ENCODE measurements around the gene C15orf61.

Gene C15orf61

DNA sequence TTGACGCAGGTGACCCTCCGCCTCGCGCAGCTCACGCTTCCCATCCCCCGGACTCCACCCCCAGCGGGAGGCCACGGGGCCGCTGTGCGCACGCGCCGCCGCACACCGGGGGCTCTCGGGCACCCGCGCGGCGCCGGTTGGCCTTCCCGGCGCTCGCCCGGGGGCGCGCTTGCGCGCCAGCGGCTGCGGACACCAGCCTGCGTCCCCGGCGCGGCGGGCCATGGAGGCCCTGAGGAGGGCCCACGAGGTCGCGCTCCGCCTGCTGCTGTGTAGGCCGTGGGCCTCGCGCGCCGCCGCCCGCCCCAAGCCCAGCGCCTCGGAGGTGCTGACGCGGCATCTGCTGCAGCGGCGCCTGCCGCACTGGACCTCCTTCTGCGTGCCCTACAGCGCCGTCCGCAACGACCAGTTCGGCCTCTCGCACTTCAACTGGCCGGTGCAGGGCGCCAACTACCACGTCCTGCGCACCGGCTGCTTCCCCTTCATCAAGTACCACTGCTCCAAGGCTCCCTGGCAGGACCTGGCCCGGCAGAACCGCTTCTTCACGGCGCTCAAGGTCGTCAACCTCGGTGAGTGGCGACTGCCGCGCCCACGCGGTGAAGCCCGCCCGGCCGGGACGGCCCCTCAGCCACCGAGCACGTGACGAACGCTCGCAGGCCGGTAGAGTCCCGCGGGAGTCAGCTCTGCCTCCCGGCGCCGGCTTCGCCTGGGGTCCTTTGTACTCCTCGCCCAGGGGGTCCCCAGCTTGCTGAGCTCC, at the start of gene C15orf61:
Gene C15orf61, plus strand, starts transcription at position 103 of the 754 bp plus-strand sequence. Its CDS starts 118 bp downstream, at position 221.
- DNase-seq, result peak; percentile 93

GRCh38 chr15:67472957-67473356, 48.0 kb upstream of the C15orf61 start:
- DNase-seq, result no peak

DNA sequence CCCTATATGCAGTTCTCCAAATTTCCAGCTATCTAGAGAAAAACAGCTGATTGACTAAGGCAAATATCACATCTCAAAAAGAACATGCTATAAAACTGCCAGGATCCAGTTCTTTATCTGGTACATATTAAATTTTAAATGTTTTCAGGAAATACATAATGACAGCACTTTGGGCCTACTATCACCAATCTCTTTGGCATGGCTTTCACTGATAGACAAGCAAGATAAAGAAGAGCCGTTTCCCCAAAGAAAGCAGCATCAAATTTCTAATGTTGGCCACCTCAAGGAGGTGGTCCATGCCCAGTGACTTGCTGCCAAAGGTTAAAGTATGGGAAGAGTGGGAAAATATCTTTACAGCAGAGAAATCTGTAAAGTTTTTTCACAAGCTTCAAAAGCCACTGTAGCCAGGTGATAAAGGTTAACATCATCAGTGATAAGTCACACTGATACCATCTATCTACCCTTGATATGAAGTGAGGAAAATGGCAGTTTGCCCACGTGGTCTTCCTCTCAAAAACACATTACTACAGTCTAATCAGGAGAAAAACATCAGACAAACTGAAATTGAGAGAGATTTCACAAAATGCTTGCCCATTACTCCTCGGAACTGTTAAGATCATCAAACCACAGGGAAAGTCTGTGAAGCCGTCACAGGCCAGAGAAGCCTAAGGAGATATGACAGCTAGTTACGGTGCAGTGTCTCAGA, 46.4 kb upstream of the C15orf61 start:
- peak; percentile 68 for DNase-seq

- DNase-seq, result no peak
These were observed 41.0 kb upstream of the C15orf61 start for GRCh38 chr15:67479781-67480505.

DNA sequence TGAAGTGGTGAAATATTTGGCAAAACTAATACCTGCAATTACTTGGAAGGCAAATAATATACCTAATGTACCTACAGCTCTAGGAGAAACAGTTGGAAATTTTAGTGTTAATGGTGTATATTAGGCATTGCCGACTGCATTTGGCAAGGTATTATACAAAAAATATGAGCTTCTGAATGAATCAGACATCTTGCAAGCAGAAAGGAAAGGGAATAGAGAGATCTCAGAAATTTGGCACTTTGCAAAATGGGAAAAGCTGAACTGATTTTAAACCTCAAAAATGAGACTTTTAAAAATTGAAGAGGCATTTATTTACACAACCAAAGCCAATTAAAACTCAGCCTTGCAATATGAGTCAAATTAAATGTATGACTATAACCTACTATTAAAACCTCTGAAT, 40.2 kb upstream of the C15orf61 start:
- no peak for DNase-seq

DNA sequence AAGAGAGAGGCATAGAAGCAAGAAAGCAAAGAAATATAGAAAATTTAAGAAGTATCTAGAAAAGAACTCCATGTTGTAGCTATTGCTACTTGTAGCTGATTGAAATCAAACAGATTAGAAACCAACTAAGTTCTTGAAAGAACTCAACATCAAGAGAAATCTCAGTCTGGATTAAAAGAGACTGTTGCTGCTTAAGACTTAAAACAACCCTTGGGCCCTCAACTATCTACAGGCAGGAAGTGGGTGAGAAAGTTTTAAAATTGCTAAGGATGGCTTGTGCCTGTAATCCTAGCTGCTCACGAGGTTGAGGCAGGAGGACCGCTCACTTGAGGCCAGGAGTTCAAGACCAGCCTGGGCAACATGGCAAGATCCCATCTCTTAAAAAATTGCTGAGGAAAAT, 39.3 kb upstream of the C15orf61 start:
- DNase-seq, result no peak

- DNase-seq, result no peak
These were observed 25.3 kb upstream of the C15orf61 start for GRCh38 chr15:67495585-67495984.

GRCh38 chr15:67501177-67501835, 19.6 kb upstream of the C15orf61 start:
- peak; percentile 66 for DNase-seq

DNA sequence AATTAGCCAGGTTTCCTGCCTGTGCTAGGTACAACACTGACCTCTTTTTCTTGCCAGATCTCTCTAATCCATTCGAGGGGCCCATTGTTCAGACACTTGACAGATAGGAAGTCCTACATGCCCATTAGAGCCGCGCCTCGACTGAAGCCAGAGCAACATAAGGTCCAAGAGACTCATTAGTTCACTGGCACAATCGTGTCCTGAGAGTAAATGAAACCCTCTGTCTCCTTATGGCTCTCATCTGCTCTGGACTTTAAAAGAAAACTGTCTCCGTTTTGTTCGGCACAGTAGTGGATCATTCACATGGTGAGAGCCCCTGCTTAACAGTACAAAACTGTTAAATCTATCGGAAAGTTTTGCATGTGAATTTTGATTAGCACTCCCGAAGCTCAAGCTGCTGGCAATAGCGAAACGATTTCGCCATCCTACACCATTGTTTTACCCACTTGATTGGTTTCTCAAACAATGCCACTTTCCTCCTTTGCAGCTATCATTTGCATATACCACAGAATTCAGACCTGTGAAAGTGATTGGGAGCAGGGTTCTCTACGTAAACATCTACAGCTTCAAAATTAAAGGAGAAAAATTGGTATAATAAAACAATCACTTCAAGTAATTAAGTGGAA, 19.0 kb upstream of the C15orf61 start:
- no peak for DNase-seq

DNA sequence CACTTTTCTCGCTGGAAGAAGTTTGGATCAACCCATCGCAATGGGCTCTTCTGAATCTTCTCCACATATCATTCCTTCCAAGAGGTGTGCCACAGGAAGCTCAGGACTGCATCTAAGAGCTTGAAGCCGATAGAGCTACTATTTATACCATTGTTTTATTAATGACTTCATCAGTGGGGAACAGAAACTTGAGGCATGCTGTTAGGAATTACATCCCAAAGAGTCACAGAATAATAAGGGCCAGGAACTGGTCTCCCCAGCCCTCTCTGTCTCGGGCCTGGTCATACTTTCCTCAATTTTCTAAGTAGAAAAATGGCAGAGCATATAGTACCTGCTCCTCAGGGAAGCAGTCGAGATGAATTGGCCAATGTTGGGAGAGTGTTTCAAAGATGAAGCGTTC, 16.9 kb upstream of the C15orf61 start:
- DNase-seq, result no peak

DNA sequence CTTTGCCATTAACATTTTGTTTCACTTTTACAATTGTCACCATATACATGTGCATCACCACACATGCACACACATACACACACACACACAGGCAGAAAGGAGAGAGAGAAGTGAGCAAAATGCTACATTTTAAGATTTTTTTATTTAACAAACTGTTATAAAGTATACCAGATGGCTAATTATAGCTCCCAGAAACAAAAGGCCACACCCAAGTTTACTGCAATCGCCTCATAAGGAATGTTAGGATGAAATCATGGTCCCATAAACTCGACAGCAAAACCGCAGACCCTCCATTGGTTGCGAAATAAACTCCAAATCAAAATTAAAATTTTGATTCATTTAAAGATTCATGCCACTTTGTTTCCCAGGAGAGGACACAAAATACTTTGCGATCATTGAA, 16.1 kb upstream of the C15orf61 start:
- DNase-seq, result no peak

- DNase-seq, result no peak
These were observed 15.0 kb upstream of the C15orf61 start for GRCh38 chr15:67505675-67506572.

GRCh38 chr15:67506775-67507747, 13.9 kb upstream of the C15orf61 start:
- DNase-seq, result no peak

DNA sequence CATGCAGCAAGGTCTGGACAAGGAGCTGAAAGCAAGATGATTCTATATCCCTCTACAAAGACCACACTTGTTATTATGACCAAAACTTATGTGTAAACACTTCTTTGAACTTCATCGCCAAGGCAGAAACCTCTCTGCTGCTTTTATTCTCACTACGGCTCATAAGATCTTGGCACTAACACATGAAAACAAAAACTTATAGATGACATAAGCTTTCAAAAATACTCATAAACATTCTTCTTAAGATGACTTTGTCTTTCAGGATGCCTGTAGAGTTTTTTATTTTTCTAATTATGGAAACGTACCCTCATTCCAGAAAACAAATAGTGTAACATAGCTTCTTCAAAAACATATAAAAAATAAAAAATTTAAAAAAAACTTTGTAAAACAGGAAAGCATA, 12.5 kb upstream of the C15orf61 start:
- DNase-seq, result no peak

- peak; percentile 84 for DNase-seq
These were observed 11.0 kb upstream of the C15orf61 start for GRCh38 chr15:67509918-67510317.

DNA sequence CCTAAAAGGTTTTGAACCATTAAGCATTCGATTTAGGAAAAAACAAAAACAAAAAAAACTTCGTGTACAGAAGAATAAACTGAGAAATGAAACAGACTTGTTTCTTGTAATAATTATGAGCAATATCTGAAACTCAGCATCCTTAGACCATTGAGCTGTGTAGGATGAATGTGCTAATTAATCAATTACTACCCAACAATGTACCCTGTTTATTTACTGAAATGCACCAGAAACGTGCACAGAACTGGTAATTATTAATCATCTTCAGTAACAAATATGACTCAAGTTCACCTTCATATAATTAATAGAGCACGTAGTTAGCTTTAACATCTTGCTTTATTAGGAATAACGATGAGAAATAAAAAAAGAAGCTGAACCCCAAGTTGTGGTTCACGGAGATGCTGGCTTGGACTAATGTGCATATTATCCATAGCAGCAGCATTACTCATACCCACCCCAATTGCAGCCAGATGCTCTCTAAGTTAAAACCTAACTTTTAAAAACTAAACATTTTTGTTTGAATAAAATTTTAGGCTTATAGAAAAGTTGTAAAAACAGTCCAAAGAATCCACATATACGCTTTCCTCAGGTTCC, 10.2 kb upstream of the C15orf61 start:
- no peak for DNase-seq

- no peak for DNase-seq
These were observed 9.3 kb upstream of the C15orf61 start for GRCh38 chr15:67511606-67512005.

GRCh38 chr15:67512140-67512539, 8.8 kb upstream of the C15orf61 start:
- DNase-seq, result no peak

DNA sequence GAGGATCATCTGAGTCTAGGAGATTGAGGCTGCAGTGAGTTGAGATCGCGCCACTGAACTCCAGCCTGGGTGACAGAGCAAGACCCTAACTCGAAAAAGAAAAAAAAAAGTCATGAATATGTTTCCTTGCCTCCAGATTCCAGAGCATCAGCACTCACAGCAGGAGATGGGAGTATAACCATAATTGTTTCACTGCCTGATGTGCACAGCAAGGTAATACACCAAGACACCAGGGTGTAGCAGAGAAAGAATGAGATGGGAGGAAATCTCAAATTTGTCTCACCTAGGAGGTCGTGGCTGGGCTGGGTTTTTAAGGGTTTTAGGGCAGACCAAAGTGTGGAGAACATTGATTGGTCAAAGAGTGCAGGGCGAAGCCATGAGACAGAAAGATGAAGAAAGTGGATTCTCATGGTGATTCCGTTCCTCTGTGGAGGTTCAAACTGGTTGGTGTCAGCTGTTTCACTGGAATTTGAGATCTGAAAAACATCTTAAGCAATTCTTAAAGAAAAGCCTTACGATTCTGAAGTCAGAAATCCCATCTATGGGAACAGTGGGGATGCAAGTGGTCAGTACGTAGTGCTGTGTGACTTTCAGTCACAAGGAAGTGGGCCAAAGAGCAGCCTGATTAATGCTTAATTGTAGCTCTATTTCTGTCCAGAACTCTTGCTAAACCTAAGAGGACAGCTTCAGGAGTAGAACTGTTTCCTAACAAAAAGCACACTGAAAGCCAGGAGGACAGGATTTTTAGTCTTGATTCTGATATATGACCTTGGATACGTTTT, 7.8 kb upstream of the C15orf61 start:
- no peak for DNase-seq
